HepG2 (cell line): ENCODE data around the gene NPB. TPM values are rescaled to one million over a fixed set of nuclear protein-coding genes. Genes with fewer than 3 reads are reported as not detected.

Experiments used
- BORCS8-MEF2B ChIP-seq: sonication (generic); formaldehyde crosslinking; IDR thresholded peaks from 2 replicates; pipeline ENCODE4 v1.8.0; 2022; ENCODE audit warnings: mild to moderate bottlenecking, missing genetic modification reagents
- E2F1 ChIP-seq: sonication (generic); formaldehyde crosslinking; IDR thresholded peaks from 2 replicates; pipeline ENCODE4 v1.5.0; 2020; ENCODE audit warnings: missing genetic modification reagents
- HIC2 ChIP-seq: sonication (generic); formaldehyde crosslinking; IDR thresholded peaks from 2 replicates; pipeline ENCODE4 v1.9.0; 2022; ENCODE audit warnings: low read depth, missing genetic modification reagents
- JUND ChIP-seq: sonication (generic); formaldehyde crosslinking; IDR thresholded peaks from 2 replicates; pipeline ENCODE4 v1.8.0; 2022; ENCODE audit warnings: mild to moderate bottlenecking, missing genetic modification reagents
- KLF15 ChIP-seq: sonication (generic); formaldehyde crosslinking; IDR thresholded peaks from 2 replicates; pipeline ENCODE4 v1.8.1; 2023; ENCODE audit warnings: borderline replicate concordance, mild to moderate bottlenecking, inconsistent platforms, missing genetic modification reagents, mixed read lengths
- MTF2 ChIP-seq: sonication (generic); formaldehyde crosslinking; IDR thresholded peaks from 2 replicates; pipeline ENCODE4 v1.5.0; 2020; ENCODE audit warnings: missing genetic modification reagents, borderline replicate concordance
- NFKBIZ ChIP-seq: IDR thresholded peaks from 2 replicates; pipeline ENCODE4 v1.6.1; 2018; ENCODE audit warnings: missing genetic modification reagents, missing compliant biosample characterization
- RAD51 ChIP-seq: fragments of 450-650 bp; IDR thresholded peaks from 2 replicates; pipeline ENCODE4 v1.6.1; 2016; ENCODE audit warnings: borderline replicate concordance
- RBM39 ChIP-seq: fragments of 200-400 bp; formaldehyde crosslinking; IDR thresholded peaks from one replicate; pipeline ENCODE4 v1.6.1; 2018; ENCODE audit warnings: antibody characterized with exemption, mild to moderate bottlenecking, low read depth, low read length; ENCODE audit not compliant: poor library complexity, severe bottlenecking
- SOX5 ChIP-seq: IDR thresholded peaks from 2 replicates; pipeline ENCODE4 v1.6.1; 2016; ENCODE audit warnings: borderline replicate concordance
- TOPORS ChIP-seq: sonication (generic); formaldehyde crosslinking; IDR thresholded peaks from 2 replicates; pipeline ENCODE4 v1.8.0; 2023; ENCODE audit warnings: mild to moderate bottlenecking, missing genetic modification reagents
- ZNF33A ChIP-seq: sonication (generic); formaldehyde crosslinking; IDR thresholded peaks from 2 replicates; pipeline ENCODE4 v1.5.1; 2020; ENCODE audit warnings: missing genetic modification reagents, mild to moderate bottlenecking, moderate library complexity, borderline replicate concordance
- ZNF362 ChIP-seq: sonication (generic); formaldehyde crosslinking; IDR thresholded peaks from 2 replicates; pipeline ENCODE4 v1.4.0; 2020; ENCODE audit warnings: missing genetic modification reagents, mild to moderate bottlenecking, borderline replicate concordance
- ZNF383 ChIP-seq: sonication (generic); formaldehyde crosslinking; IDR thresholded peaks from 2 replicates; pipeline ENCODE4 v1.4.0; 2020; ENCODE audit warnings: missing genetic modification reagents, mild to moderate bottlenecking, borderline replicate concordance
- ZNF501 ChIP-seq: sonication (generic); formaldehyde crosslinking; IDR thresholded peaks from 2 replicates; pipeline ENCODE4 v1.5.1; 2020; ENCODE audit warnings: mild to moderate bottlenecking, moderate library complexity, missing genetic modification reagents
- ZNF547 ChIP-seq: sonication (generic); formaldehyde crosslinking; IDR thresholded peaks from 2 replicates; pipeline ENCODE4 v1.5.1; 2020; ENCODE audit warnings: mild to moderate bottlenecking, missing genetic modification reagents
- ZNF713 ChIP-seq: sonication (generic); formaldehyde crosslinking; IDR thresholded peaks from 2 replicates; pipeline ENCODE4 v1.4.0; 2020; ENCODE audit warnings: mild to moderate bottlenecking, missing genetic modification reagents
- polyA plus RNA-seq, 8 experiments: library from polyadenylated mRNA; depleted of rRNA in 3 of 8; stranded (reverse) in 7 of 8; unstranded in 1 of 8; fragments of >200 nt; fragmentation: Illumina TruSeq in 4 of 8; extraction: Trizol in 4 of 8; gene quantifications; 2 replicates each; pipeline versions ENCODE4 v1.2.1 to v1.2.3, GENCODE V29; 2011 to 2016; ENCODE audit warnings: low read depth in 4 of 8, missing spikeins in 1 of 8, mixed read lengths in 1 of 8; ENCODE audit not compliant: insufficient read depth in 1 of 8
- total RNA-seq, 5 experiments: library from RNA; depleted of rRNA; stranded (reverse); fragments of >200 nt; fragmentation: Illumina TruSeq; extraction: Trizol; gene quantifications; 2 replicates each; pipeline ENCODE4 v1.2.3, GENCODE V29; 2016; ENCODE audit warnings: low read depth in 1 of 5
- TF ChIP-seq, protein P1 (sequence below): sonication (generic); formaldehyde crosslinking; IDR thresholded peaks from 2 replicates; pipeline ENCODE4 v1.5.0; 2020; ENCODE audit warnings: mild to moderate bottlenecking, missing genetic modification reagents

The NPB gene
- total and polyA plus RNA-seq, 2 of the 13 experiments (the other 11 are each of a cell fraction or from before 2014, with no cell fraction given): 0.11 to 0.93 TPM

- TF ChIP-seq, protein P1, sequence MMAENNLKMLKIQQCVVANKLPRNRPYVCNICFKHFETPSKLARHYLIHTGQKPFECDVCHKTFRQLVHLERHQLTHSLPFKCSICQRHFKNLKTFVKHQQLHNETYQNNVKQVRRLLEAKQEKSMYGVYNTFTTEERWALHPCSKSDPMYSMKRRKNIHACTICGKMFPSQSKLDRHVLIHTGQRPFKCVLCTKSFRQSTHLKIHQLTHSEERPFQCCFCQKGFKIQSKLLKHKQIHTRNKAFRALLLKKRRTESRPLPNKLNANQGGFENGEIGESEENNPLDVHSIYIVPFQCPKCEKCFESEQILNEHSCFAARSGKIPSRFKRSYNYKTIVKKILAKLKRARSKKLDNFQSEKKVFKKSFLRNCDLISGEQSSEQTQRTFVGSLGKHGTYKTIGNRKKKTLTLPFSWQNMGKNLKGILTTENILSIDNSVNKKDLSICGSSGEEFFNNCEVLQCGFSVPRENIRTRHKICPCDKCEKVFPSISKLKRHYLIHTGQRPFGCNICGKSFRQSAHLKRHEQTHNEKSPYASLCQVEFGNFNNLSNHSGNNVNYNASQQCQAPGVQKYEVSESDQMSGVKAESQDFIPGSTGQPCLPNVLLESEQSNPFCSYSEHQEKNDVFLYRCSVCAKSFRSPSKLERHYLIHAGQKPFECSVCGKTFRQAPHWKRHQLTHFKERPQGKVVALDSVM (CRISPR knock-in tag): no peak
- no peak for TF ChIP-seq ZNF713 (CRISPR knock-in tag)
- TF ChIP-seq BORCS8-MEF2B (CRISPR knock-in tag): no peak
- peak; percentile 15; the same call in 1 of the 2 replicates for TF ChIP-seq NFKBIZ (CRISPR knock-in tag)
- no peak for TF ChIP-seq ZNF547
- TF ChIP-seq RBM39: no peak
- 0 out of 2 replicates have a peak, but pooled peaks have one; percentile 30 for TF ChIP-seq MTF2 (CRISPR knock-in tag)
- peak; percentile 69; the same call in 1 of the 2 replicates for TF ChIP-seq HIC2 (CRISPR knock-in tag)
- TF ChIP-seq ZNF362 (CRISPR knock-in tag): no peak
- no peak for TF ChIP-seq KLF15 (CRISPR knock-in tag)
- TF ChIP-seq JUND (CRISPR knock-in tag): peak; percentile 11; the same call in 1 of the 2 replicates
- no peak for TF ChIP-seq ZNF383
- no peak for TF ChIP-seq E2F1 (CRISPR knock-in tag)
- TF ChIP-seq TOPORS (CRISPR knock-in tag): no peak
- TF ChIP-seq ZNF33A (CRISPR knock-in tag): no peak
- no peak for TF ChIP-seq SOX5 (CRISPR knock-in tag)
- 0 out of 2 replicates have a peak, but pooled peaks have one; percentile 51 for TF ChIP-seq ZNF501 (CRISPR knock-in tag)
- TF ChIP-seq RAD51: no peak
Observed at GRCh38 chr17:81925860-81926450, 23.9 kb downstream of the NPB start (continued).
